Right atrium auricular region (tissue), 2 donors: Measurements from ENCODE around the gene EFEMP1. TPM values are rescaled to one million over a fixed set of nuclear protein-coding genes. Genes with fewer than 3 reads are reported as not detected.

ENCODE experiments used
- DNase-seq: peaks from one replicate; pipeline ENCODE4 v3.0.0-alpha.2; 2019; ENCODE audit warnings: low spot score
- H3K27ac ChIP-seq, 2 donors: fragments of 200-600 bp; sonication (generic); 1 replicate in 1 of 2; 2 replicates in 1 of 2; pipeline ENCODE4 v1.5.1; 2016 to 2019
- H3K27me3 ChIP-seq, 2 donors: fragments of 200-600 bp; sonication (generic); one replicate each; pipeline versions ENCODE4 v1.5.1 to v1.6.0; 2017 to 2019
- H3K36me3 ChIP-seq: fragments of 200-600 bp; sonication (generic); one replicate; pipeline ENCODE4 v1.5.1; 2016
- H3K4me1 ChIP-seq, 2 donors: fragments of 200-600 bp; sonication (generic); one replicate each; pipeline versions ENCODE4 v1.5.1 to v1.6.0; 2017 to 2019
- H3K4me3 ChIP-seq, 2 donors: fragments of 200-600 bp; sonication (generic); 1 replicate in 1 of 2; 2 replicates in 1 of 2; pipeline ENCODE4 v1.5.1; 2017 to 2019; ENCODE audit warnings: mild to moderate bottlenecking in 1 of 2, moderate library complexity in 1 of 2
- H3K9me3 ChIP-seq, 2 donors: fragments of 200-600 bp; sonication (generic); one replicate each; pipeline ENCODE4 v1.5.1; 2019
- total RNA-seq, 2 donors: library from RNA; depleted of rRNA; stranded (reverse); fragments of >200 nt; gene quantifications; one replicate each; pipeline ENCODE4 v1.1.0, GENCODE V29; 2016
- TF ChIP-seq, protein P1 (sequence below), 2 donors: fragments of 200-600 bp; sonication (generic); IDR thresholded peaks; one replicate each; pipeline ENCODE4 v1.5.1; 2019; ENCODE audit warnings: antibody characterized with exemption in 2 of 2

The EFEMP1 gene
- total RNA-seq, 2 donors from 2014 or later = 246 to 308 TPM

DNA sequence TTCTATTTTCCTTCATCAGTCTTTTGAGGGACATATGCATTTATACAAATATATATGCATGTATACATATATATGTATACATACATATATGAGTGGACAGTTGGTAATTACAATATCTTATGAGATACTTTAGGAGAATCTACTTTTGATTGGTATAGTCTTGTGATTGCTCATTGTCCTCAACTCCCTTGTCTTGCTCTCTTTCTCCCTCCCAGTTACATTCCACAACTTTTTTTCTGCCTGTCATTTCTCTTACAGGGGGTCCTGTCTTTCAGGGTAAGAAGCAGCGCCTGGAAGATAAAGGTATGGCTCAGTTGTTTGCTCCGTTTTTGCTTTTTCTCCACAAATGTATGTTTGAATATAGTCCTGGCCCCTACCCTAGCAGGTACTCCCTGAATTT, 19.9 kb downstream of the EFEMP1 start:
- no peak for DNase-seq
- H3K4me1 ChIP-seq = peaks cover 0 to 3% of the 10 kb centered on the region in 2 donors
- TF ChIP-seq, protein P1, sequence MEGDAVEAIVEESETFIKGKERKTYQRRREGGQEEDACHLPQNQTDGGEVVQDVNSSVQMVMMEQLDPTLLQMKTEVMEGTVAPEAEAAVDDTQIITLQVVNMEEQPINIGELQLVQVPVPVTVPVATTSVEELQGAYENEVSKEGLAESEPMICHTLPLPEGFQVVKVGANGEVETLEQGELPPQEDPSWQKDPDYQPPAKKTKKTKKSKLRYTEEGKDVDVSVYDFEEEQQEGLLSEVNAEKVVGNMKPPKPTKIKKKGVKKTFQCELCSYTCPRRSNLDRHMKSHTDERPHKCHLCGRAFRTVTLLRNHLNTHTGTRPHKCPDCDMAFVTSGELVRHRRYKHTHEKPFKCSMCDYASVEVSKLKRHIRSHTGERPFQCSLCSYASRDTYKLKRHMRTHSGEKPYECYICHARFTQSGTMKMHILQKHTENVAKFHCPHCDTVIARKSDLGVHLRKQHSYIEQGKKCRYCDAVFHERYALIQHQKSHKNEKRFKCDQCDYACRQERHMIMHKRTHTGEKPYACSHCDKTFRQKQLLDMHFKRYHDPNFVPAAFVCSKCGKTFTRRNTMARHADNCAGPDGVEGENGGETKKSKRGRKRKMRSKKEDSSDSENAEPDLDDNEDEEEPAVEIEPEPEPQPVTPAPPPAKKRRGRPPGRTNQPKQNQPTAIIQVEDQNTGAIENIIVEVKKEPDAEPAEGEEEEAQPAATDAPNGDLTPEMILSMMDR (IDR thresholded peaks at IDR 0.05) = no peak
- no peak overlapping the region for H3K27ac ChIP-seq
- H3K27me3 ChIP-seq = no peaks in the 10 kb centered on the region
- H3K36me3 ChIP-seq = no peaks in the 10 kb centered on the region
- H3K4me3 ChIP-seq = no peak overlapping the region
- H3K9me3 ChIP-seq = peaks cover 0 to 10% of the 10 kb centered on the region in 2 donors

DNA sequence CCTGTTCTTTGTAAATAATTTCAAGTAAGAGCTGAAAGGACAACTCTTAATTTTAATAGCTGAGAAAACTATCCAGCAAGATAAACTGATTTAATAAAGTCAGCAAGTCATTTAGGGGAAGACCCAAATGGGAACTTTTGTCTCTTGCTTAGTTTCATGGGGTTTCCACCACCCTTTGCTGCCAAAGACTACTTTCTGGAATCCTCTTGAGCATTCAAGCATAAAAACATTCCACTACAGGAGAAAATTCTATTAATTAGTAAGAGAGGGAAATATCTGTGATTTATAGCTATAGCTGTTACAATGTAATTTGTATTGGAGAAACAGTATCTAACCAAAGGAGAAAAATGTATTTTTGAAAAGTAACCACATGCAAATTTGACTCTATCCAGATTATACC, 20.6 kb downstream of the EFEMP1 start:
- H3K4me3 ChIP-seq = no peak overlapping the region
- no peak for DNase-seq
- H3K27me3 ChIP-seq = no peaks in the 10 kb centered on the region
- TF ChIP-seq, protein P1 (IDR thresholded peaks at IDR 0.05) = no peak
- H3K9me3 ChIP-seq = peaks cover 0 to 10% of the 10 kb centered on the region in 2 donors
- no peaks in the 10 kb centered on the region for H3K36me3 ChIP-seq
- H3K27ac ChIP-seq = no peak overlapping the region
- H3K4me1 ChIP-seq = peaks cover 0 to 3% of the 10 kb centered on the region in 2 donors

DNA sequence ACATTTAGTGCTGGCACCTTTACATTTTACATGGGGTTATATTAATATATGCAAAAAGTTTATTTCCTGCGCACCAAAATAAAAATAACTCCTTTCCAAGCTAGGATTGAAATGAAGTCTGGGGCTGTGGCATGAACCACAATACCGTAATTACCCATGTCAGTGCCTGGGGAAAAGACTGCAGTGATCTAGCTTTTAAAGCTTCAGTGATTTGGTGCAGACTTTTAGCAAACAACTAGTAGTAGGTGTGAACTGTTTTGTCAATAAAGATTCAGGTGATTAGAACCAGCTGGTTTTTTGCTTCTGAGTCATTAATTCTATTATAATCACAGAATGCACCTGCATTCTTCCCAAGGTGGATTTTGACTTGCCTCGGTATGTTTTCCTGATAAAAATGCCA, 21.2 kb downstream of the EFEMP1 start:
- H3K27me3 ChIP-seq = no peaks in the 10 kb centered on the region
- TF ChIP-seq, protein P1 (IDR thresholded peaks at IDR 0.05) = no peak
- H3K4me1 ChIP-seq = peaks cover 0 to 3% of the 10 kb centered on the region in 2 donors
- H3K4me3 ChIP-seq = no peak overlapping the region
- H3K9me3 ChIP-seq = peaks cover 0 to 10% of the 10 kb centered on the region in 2 donors
- no peak for DNase-seq
- no peak overlapping the region for H3K27ac ChIP-seq
- no peaks in the 10 kb centered on the region for H3K36me3 ChIP-seq

DNA sequence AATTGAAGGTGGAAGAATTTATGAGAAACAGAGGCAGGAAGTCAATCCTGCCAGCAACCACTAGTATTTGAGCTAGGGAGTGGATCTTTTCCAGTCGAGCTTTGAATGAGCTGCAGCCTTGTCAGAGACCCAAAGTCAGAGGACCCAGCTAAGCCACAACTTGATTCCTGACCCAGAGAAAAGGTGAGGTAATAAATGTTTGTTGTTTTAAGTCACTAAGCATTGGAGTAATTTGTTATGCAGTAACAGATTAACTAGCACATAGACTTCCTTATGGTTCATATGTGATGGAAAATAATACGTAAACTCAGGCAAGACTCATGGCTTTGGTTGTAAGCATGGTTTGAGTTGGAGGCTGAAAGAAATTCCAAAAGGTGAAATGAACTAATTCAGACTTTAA, 21.6 kb downstream of the EFEMP1 start:
- Histone ChIP-seq H3K4me3 (no peak overlapping the region), H3K27me3 (no peaks in the 10 kb centered on the region), H3K36me3 (no peaks in the 10 kb centered on the region), H3K27ac (no peak overlapping the region), H3K4me1 (peaks cover 0 to 3% of the 10 kb centered on the region in 2 donors), H3K9me3 (peaks cover 0 to 10% of the 10 kb centered on the region in 2 donors)
- TF ChIP-seq, protein P1 (IDR thresholded peaks at IDR 0.05) = no peak
- DNase-seq = no peak

DNA sequence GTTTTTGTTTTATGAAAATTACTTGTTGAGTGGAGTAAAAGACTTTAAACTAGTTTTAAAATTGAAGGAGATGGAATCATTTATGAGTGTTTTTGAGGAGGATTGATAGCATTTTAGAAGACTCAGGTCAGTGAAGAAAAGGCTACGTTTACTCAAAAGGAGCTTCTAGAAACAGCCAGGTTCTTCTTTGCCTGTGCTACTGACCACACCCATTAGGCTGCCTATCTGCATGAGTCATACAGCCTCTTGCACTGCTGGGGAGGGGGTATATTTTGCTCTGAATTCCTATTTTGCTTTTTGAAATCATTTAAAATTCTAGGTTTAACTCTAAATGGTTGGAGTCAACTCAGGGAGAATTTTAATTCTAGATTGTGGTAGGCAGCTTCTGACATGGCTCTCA, 22.3 kb downstream of the EFEMP1 start:
- Histone ChIP-seq H3K36me3 (no peaks in the 10 kb centered on the region), H3K27ac (no peak overlapping the region), H3K9me3 (peaks cover 0 to 10% of the 10 kb centered on the region in 2 donors), H3K4me3 (no peak overlapping the region), H3K4me1 (peaks cover 0 to 3% of the 10 kb centered on the region in 2 donors), H3K27me3 (no peaks in the 10 kb centered on the region)
- DNase-seq = no peak
- TF ChIP-seq, protein P1 (IDR thresholded peaks at IDR 0.05) = no peak

DNA sequence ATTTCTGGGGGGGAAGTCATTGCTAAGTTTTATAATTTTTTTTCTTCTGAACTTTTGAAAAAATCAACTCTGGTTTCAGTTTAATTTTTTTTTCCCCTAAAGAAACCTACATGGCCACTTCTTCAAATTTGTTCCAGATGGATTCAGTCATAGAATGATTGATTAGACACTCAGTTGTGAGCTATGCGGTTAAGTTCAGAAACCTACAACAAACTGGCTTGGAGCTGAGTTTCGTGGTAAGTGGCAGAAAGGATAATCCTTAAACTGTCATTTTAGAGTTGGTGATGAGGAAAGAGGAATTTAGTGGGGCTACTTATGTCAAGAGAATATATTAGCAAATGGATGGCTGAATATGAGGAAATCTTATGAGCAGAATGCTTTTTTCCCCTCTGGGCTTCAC, 23.7 kb downstream of the EFEMP1 start:
- no peak overlapping the region for H3K4me3 ChIP-seq
- DNase-seq = no peak
- H3K27me3 ChIP-seq = no peaks in the 10 kb centered on the region
- TF ChIP-seq, protein P1 (IDR thresholded peaks at IDR 0.05) = no peak
- peaks cover 0 to 10% of the 10 kb centered on the region in 2 donors for H3K9me3 ChIP-seq
- H3K36me3 ChIP-seq = no peaks in the 10 kb centered on the region
- peaks cover 0 to 3% of the 10 kb centered on the region in 2 donors for H3K4me1 ChIP-seq
- no peak overlapping the region for H3K27ac ChIP-seq
